A549 (cell line): ENCODE data around the gene RDH5. TPM values are rescaled to one million over a fixed set of nuclear protein-coding genes. Genes with fewer than 3 reads are reported as not detected.

Experiments used
- ATAC-seq, 2 experiments: fragments of 200-7000 bp in 1 of 2; fragments of >200 bp in 1 of 2; cut with Nextera tagmentation in 1 of 2; cut with Tn5 transposase in 1 of 2; 3 replicates each; pipeline versions ENCODE4 v1.8.0 to v1.9.1; 2018 to 2020; ENCODE audit warnings: mild to moderate bottlenecking in 1 of 2, moderate library complexity in 1 of 2
- CTCF ChIA-PET: fragments of 300-600 bp; sonication (Branson Sonifier 250); formaldehyde crosslinking; extraction: SDS; loops from one replicate; lab custom pipeline; 2021; ENCODE audit warnings: antibody characterized with exemption, inconsistent platforms; lab: Yijun Ruan, JAX
- POLR2A ChIA-PET: fragments of 350-600 bp; formaldehyde crosslinking; extraction: SDS; loops from one replicate; lab custom pipeline; 2021; ENCODE audit warnings: antibody characterized with exemption, inconsistent platforms; lab: Yijun Ruan, JAX
- DNase-seq, 2 experiments: peaks; one replicate each; pipeline versions ENCODE4 v3.0.0 to v3.0.0-alpha.2; 2011 to 2016; ENCODE audit warnings: low read depth in 1 of 2, low spot score in 1 of 2
- FAIRE-seq: peaks from 2 replicates; lab custom pipeline; 2011; peaks lifted over from hg19 to GRCh38; lab: Jason Lieb, UNC
- H3K27ac ChIP-seq, 2 experiments: fragments of >200 bp; sonication (Bioruptor Twin); formaldehyde crosslinking; 3 replicates each; pipeline ENCODE4 v1.5.1; 2016 to 2017
- H3K4me1 ChIP-seq: fragments of >200 bp; sonication (Bioruptor Twin); formaldehyde crosslinking; 3 replicates; pipeline ENCODE4 v1.6.1; 2016
- H3K4me2 ChIP-seq: fragments of >200 bp; sonication (Bioruptor Twin); formaldehyde crosslinking; 3 replicates; pipeline ENCODE4 v1.6.1; 2016
- H3K4me3 ChIP-seq: fragments of >200 bp; sonication (Bioruptor Twin); formaldehyde crosslinking; 3 replicates; pipeline ENCODE4 v1.5.1; 2016
- H3K9me3 ChIP-seq: fragments of >200 bp; sonication (Bioruptor Twin); formaldehyde crosslinking; 3 replicates; pipeline ENCODE4 v1.6.1; 2016
- ESRRA ChIP-seq: fragments of 150-350 bp; IDR thresholded peaks from 2 replicates; pipeline ENCODE4 v1.6.1; 2014; ENCODE audit warnings: mild to moderate bottlenecking, low read length, borderline replicate concordance
- FOSL2 ChIP-seq, 2 experiments: fragments of 450-650 bp in 1 of 2; fragments of >200 bp in 1 of 2; sonication (Bioruptor Twin) in 1 of 2; formaldehyde crosslinking; IDR thresholded peaks; 2 replicates each; pipeline versions ENCODE4 v1.5.0 to v1.6.1; 2016 to 2020; ENCODE audit warnings: mild to moderate bottlenecking in 1 of 2, moderate library complexity in 1 of 2
- HDAC2 ChIP-seq: fragments of 200-600 bp; sonication (generic); IDR thresholded peaks from 2 replicates; pipeline ENCODE4 v1.6.1; 2016
- HOXA7 ChIP-seq: fragments of 250-450 bp; sonication (Bioruptor Pico); IDR thresholded peaks from 2 replicates; pipeline ENCODE4 v1.5.0; 2020; ENCODE audit warnings: mild to moderate bottlenecking, moderate library complexity
- JUNB ChIP-seq: fragments of >200 bp; sonication (Bioruptor Twin); formaldehyde crosslinking; IDR thresholded peaks from 2 replicates; pipeline ENCODE4 v1.6.1; 2016
- MAFK ChIP-seq: fragments of 450-650 bp; IDR thresholded peaks from 2 replicates; pipeline ENCODE4 v1.6.1; 2014; ENCODE audit not compliant: partially characterized antibody
- MAZ ChIP-seq: fragments of 150-350 bp; IDR thresholded peaks from 2 replicates; pipeline ENCODE4 v1.6.1; 2014; ENCODE audit warnings: antibody characterized with exemption, low read depth, low read length, borderline replicate concordance
- NFE2L2 ChIP-seq: fragments of 150-350 bp; conservative IDR thresholded peaks from 2 replicates; pipeline ENCODE4 v1.6.1; 2014; ENCODE audit warnings: low read length
- NPAS2 ChIP-seq: fragments of 250-450 bp; sonication (Bioruptor Pico); IDR thresholded peaks from 2 replicates; pipeline ENCODE4 v1.8.0; 2022; ENCODE audit warnings: mild to moderate bottlenecking, moderate library complexity, borderline replicate concordance
- NR3C1 ChIP-seq: fragments of >200 bp; sonication (Bioruptor Twin); formaldehyde crosslinking; IDR thresholded peaks from 3 replicates; pipeline ENCODE4 v1.6.1; 2017
- PHF8 ChIP-seq: fragments of 200-600 bp; sonication (generic); IDR thresholded peaks from 2 replicates; pipeline ENCODE4 v1.6.1; 2016; ENCODE audit warnings: low read depth, mild to moderate bottlenecking, antibody characterized with exemption, moderate library complexity, borderline replicate concordance
- POLR2A ChIP-seq: IDR thresholded peaks from 2 replicates; pipeline ENCODE4 v1.6.1; 2012; ENCODE audit warnings: mild to moderate bottlenecking, low read length
- RFX5 ChIP-seq: fragments of 450-650 bp; IDR thresholded peaks from 2 replicates; pipeline ENCODE4 v1.7.1; 2014; ENCODE audit warnings: antibody characterized with exemption, mild to moderate bottlenecking, moderate library complexity
- ZC3H11A ChIP-seq: fragments of 450-650 bp; IDR thresholded peaks from 2 replicates; pipeline ENCODE4 v1.6.1; 2014; ENCODE audit warnings: antibody characterized with exemption, mild to moderate bottlenecking
- ZFP36 ChIP-seq: fragments of 450-650 bp; IDR thresholded peaks from 2 replicates; pipeline ENCODE4 v1.6.1; 2014; ENCODE audit warnings: borderline replicate concordance; ENCODE audit not compliant: partially characterized antibody
- ZSCAN20 ChIP-seq: fragments of 250-450 bp; sonication (Bioruptor Pico); IDR thresholded peaks from 2 replicates; pipeline ENCODE4 v1.8.0; 2022; ENCODE audit warnings: mild to moderate bottlenecking, moderate library complexity
- WGBS: methylation state at CpG from one replicate; pipeline ENCODE4 v1.1.6; 2017; ENCODE audit errors: missing lambda C conversion rate; 5-methylcytosine and 5-hydroxymethylcytosine counted together
- polyA plus RNA-seq, 4 experiments: library from polyadenylated mRNA; depleted of rRNA in 3 of 4; stranded (reverse); fragments of >200 nt; fragmentation: RNase III in 1 of 4; extraction: RNeasy Plus Mini Kit Qiagen cat#74134 plus additional on column Dnase treatment in 1 of 4; gene quantifications; 2 replicates in 3 of 4; 3 replicates in 1 of 4; pipeline ENCODE4 v1.2.3, GENCODE V29; 2011 to 2017
- TF ChIP-seq, protein P1 (sequence below): fragments of >200 bp; sonication (Bioruptor Twin); formaldehyde crosslinking; IDR thresholded peaks from 3 replicates; pipeline ENCODE4 v1.5.1; 2016
- TF ChIP-seq, protein P2 (sequence below): IDR thresholded peaks from 2 replicates; pipeline ENCODE4 v1.6.1; 2012; ENCODE audit warnings: low read depth, borderline replicate concordance

The RDH5 gene
- polyA plus RNA-seq, 2 of the 4 experiments (the other 2 are of a cell fraction): 4.1 to 9.1 TPM

DNA sequence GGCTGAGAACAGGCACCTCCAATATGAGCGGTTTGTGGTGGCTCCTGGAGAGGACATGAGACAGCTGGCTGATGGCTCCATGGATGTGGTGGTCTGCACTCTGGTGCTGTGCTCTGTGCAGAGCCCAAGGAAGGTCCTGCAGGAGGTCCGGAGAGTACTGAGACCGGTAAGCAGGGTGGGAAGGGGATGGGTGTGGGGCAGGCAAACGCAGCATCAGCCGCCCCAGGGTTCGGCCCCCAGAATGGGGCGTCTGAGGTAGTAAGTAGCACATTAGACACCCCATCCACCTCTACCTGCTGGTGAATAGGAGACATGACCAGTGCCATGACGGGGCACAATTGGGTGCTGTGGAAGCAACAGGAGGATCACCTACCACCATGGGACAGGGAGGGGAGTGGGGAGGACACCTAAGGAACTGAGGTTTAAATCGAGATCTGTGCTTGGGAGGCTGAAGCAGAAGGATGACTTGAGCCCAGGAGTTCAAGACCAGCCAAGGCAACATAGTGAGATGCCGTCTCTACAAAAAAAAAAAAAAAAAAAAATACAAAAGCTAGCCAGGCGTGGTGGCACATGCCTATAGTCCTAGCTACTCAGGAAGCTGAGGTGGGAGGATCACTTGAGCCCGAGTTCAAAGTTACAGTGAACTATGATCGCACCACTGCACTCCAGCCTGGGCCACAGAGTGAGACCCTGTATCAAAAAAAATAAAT, 38.0 kb upstream of the RDH5 start:
- FAIRE-seq (no peak), DNase-seq (peak; percentile 23 to 42), ATAC-seq (peak; percentile 48 to 59)
- POLR2A ChIA-PET: interaction anchor here (1.0 to 1.3 kb wide), 5 partner anchors 26 to 47 kb away, joined by 3 to 11 read pairs (median 5); partner anchors contain the start of genes BLOC1S1 and CD63
- Histone ChIP-seq H3K9me3 (no peaks in the 10 kb centered on the region), H3K27ac (peak overlapping the region; percentile 66 to 87), H3K4me2 (peak overlapping the region; percentile 85), H3K4me1 (peaks cover 14% of the 10 kb centered on the region; the same call in 2 of the 3 replicates), H3K4me3 (peak overlapping the region; percentile 52)
- WGBS: 28% methylated on average over 11 of the region's 13 CpGs
- CTCF ChIA-PET: interaction anchor here (0.8 to 4.2 kb wide), 20 partner anchors 9 to 115 kb away, joined by 3 to 59 read pairs (median 5); partner anchors contain the start of genes BLOC1S1, OR10P1 and RDH5
- TF ChIP-seq MAFK (peak; percentile 13), NR3C1 (no peak)

DNA sequence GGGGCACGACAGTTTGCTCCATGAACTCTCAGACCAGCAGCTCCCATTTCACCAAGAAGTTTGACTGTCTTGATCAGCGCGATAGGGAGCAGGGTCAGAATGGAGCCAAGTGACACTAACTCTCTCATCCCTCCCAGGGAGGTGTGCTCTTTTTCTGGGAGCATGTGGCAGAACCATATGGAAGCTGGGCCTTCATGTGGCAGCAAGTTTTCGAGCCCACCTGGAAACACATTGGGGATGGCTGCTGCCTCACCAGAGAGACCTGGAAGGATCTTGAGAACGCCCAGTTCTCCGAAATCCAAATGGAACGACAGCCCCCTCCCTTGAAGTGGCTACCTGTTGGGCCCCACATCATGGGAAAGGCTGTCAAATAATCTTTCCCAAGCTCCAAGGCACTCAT, 36.5 kb upstream of the RDH5 start:
- POLR2A ChIA-PET: no interaction called here
- CTCF ChIA-PET: interaction anchor here (0.8 to 4.2 kb wide), 3 partner anchors 27 to 46 kb away, joined by 3 to 59 read pairs (median 3); partner anchors contain the start of genes BLOC1S1 and RDH5
- Histone ChIP-seq H3K9me3 (no peaks in the 10 kb centered on the region), H3K4me3 (no peak overlapping the region), H3K4me2 (no peak overlapping the region), H3K27ac (no peak overlapping the region), H3K4me1 (peaks cover 14% of the 10 kb centered on the region; the same call in 2 of the 3 replicates)
- WGBS: 94% methylated on average over 7 of the region's 7 CpGs
- ATAC-seq (no peak), FAIRE-seq (no peak), DNase-seq (no peak)
- no peak for TF ChIP-seq ZSCAN20 (CRISPR knock-in tag)
- TF ChIP-seq RFX5: no peak

DNA sequence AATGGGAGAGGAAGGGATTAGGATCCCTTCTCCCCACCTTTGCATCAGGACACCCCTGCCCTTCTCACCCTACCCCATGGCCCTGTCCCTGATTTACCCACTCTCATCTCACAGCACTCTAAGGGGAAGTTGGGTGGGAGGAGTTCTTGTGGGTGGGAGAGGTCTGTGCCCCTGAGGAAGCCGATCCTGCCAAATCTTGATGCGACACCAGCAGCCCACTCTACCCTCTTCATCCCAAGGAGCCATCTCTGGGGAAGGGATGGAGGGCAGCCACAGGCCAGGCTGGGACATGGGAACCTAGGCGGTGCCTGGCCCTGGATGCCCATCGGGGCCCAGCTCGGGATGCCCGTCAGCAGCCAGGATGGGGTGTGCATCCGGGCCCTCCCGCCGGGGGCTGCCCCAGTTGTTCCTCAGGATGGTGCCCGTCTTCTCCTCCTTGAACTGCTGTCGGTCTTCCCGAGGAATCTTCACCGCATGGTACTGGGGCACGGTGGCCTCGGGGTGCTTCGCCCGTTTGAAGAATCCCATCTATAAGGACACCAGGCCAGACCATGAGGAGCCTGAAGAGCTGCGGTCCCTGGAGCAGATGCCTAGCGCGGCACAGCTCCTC, 35.3 kb upstream of the RDH5 start:
- 96% methylated on average over 16 of the region's 20 CpGs for WGBS
- no peak overlapping the region for H3K27ac ChIP-seq
- no peaks in the 10 kb centered on the region for H3K9me3 ChIP-seq
- ATAC-seq (no peak), DNase-seq (no peak), FAIRE-seq (no peak)
- TF ChIP-seq POLR2A: no peak
- no peak for TF ChIP-seq FOSL2 (IDR thresholded peaks at IDR 0.05)
- TF ChIP-seq FOSL2 (CRISPR knock-in tag; IDR thresholded peaks at IDR 0.05): no peak
- TF ChIP-seq, protein P1, sequence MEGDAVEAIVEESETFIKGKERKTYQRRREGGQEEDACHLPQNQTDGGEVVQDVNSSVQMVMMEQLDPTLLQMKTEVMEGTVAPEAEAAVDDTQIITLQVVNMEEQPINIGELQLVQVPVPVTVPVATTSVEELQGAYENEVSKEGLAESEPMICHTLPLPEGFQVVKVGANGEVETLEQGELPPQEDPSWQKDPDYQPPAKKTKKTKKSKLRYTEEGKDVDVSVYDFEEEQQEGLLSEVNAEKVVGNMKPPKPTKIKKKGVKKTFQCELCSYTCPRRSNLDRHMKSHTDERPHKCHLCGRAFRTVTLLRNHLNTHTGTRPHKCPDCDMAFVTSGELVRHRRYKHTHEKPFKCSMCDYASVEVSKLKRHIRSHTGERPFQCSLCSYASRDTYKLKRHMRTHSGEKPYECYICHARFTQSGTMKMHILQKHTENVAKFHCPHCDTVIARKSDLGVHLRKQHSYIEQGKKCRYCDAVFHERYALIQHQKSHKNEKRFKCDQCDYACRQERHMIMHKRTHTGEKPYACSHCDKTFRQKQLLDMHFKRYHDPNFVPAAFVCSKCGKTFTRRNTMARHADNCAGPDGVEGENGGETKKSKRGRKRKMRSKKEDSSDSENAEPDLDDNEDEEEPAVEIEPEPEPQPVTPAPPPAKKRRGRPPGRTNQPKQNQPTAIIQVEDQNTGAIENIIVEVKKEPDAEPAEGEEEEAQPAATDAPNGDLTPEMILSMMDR: no peak
- no peak for TF ChIP-seq PHF8
- TF ChIP-seq ZC3H11A: no peak
- TF ChIP-seq HDAC2: no peak
- no peak for TF ChIP-seq MAZ
- TF ChIP-seq HOXA7 (CRISPR knock-in tag): no peak
- no peak for TF ChIP-seq NPAS2 (CRISPR knock-in tag)
- TF ChIP-seq ZFP36: no peak
- no peak for TF ChIP-seq ESRRA
- TF ChIP-seq, protein P2, sequence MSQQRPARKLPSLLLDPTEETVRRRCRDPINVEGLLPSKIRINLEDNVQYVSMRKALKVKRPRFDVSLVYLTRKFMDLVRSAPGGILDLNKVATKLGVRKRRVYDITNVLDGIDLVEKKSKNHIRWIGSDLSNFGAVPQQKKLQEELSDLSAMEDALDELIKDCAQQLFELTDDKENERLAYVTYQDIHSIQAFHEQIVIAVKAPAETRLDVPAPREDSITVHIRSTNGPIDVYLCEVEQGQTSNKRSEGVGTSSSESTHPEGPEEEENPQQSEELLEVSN: no peak
- no peak for TF ChIP-seq NFE2L2
- no peak for TF ChIP-seq JUNB
- no peak overlapping the region for H3K4me2 ChIP-seq
- ChIA-PET POLR2A (no interaction called here), CTCF (interaction anchor here (0.7 to 4.2 kb wide), 6 partner anchors 11 to 45 kb away, joined by 3 to 59 read pairs (median 3); partner anchors contain the start of genes BLOC1S1 and RDH5)
- H3K4me3 ChIP-seq: no peak overlapping the region
- H3K4me1 ChIP-seq: peaks cover 14% of the 10 kb centered on the region; the same call in 2 of the 3 replicates
